NOMO-1 treated with DMSO at 0.1 percent for 48 hours (cell line): ENCODE data around the gene TTC14.
"Not testable (repeated sequence)": the region's sequence is repeated elsewhere in the genome, so short reads cannot be mapped to it uniquely, and the experiment has no call there.

Experiments used
- DNase-seq: peaks from one replicate; lab custom pipeline; 2025; ENCODE audit not compliant: unreplicated experiment; lab: John Stamatoyannopoulos, UW

TTC14 gene, protein sequence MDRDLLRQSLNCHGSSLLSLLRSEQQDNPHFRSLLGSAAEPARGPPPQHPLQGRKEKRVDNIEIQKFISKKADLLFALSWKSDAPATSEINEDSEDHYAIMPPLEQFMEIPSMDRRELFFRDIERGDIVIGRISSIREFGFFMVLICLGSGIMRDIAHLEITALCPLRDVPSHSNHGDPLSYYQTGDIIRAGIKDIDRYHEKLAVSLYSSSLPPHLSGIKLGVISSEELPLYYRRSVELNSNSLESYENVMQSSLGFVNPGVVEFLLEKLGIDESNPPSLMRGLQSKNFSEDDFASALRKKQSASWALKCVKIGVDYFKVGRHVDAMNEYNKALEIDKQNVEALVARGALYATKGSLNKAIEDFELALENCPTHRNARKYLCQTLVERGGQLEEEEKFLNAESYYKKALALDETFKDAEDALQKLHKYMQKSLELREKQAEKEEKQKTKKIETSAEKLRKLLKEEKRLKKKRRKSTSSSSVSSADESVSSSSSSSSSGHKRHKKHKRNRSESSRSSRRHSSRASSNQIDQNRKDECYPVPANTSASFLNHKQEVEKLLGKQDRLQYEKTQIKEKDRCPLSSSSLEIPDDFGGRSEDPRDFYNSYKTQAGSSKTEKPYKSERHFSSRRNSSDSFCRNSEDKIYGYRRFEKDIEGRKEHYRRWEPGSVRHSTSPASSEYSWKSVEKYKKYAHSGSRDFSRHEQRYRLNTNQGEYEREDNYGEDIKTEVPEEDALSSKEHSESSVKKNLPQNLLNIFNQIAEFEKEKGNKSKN

GRCh38 chr3:180601688-180602666 lies at the start of gene TTC14:
TTC14 (plus strand) TSS chr3:180602163; CDS start chr3:180602262, 99 bp downstream.
- DNase-seq = peak; percentile 99

DNA sequence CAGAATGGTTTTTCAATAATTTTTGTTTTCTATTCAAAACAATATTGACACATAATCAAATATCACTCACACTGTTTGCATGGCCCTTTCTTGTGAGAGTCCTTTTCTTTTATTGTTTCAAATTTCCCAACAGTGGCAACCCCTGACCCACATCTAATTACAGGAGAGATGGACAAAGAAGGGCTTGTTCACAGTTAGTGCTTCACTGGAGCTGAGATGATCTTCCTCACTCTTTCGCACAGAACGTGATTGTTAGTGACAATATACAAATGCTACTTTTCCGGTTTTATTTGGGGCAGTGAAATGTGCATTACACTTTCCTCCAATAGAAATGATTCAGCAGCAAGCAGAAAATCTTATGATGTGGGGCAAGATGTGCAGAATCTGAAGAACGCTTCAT lies 38.6 kb upstream of the TTC14 start:
- DNase-seq = no peak

DNA sequence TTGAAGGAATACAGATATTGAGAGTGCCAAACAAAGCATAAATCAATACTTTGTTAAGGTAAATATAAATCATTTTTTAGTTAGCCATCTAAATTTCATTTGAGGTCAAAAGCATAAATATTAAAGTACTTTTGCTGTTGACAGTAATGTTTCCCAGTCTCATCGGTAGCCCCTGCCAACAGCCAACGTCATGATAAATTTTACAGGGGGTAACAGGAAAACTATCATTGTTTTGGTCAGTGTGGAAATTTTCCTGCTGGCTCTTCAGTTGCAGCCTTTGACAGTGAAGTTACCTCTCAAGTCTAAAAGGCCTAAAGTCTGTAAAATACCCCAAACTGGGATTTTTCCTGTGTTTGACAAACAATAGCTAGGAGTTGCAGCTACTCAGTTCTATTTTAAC lies 37.3 kb upstream of the TTC14 start:
- DNase-seq = no peak

DNA sequence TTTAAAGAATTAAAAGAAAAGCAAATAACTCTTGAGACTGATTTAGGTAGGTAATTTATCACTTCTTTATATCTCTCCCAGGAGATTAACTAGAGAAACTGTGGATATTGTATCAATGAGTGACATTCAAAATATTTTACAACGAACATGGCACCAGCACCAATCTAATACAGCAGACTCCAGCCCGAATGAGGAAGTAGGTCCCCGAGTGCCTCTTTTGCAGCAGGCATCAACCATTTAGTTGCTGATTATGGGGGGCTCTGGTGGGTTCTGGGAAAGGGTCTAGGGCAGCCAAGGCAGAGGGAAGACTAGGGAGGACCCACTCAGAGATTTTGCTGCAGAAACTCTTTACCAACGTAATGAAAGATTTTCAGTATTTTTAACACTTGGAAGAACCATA lies 31.7 kb upstream of the TTC14 start:
- DNase-seq = peak; percentile 61

DNA sequence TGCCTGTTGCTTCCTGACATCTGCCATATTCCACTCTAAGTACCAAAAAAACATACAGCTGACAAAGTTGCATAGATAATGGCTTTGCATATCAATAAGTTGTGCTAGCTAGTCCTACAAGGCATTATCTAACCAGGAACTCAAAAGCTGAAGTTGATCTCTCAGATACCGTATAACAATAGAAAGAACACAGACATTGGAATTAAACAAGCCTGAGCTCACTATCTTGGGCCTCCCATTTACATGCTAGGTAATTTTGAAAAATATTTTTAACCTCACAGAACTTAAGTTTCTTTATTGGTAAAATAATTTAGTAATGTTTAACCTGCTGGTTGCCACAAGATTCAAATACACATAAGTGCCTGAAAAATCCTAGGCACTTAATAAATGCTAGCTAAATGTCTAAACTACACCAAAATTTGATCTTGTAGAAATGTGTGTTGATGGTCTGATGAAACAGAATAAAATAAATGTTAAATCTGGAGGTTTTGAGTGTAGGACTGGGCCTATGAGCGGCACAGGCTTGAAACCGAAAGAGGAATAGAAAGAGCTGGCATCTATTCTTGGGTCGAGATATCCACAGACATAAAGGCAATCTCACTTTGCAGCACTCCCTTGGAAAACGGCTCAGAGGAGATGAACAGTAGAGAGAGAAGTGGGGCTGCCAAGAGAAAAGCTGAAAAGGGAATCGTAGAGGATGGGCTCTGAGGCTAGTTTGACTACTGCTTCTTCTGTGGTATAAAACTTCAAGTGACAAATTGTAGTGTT lies 29.9 kb upstream of the TTC14 start:
- peak; percentile 87 for DNase-seq

DNA sequence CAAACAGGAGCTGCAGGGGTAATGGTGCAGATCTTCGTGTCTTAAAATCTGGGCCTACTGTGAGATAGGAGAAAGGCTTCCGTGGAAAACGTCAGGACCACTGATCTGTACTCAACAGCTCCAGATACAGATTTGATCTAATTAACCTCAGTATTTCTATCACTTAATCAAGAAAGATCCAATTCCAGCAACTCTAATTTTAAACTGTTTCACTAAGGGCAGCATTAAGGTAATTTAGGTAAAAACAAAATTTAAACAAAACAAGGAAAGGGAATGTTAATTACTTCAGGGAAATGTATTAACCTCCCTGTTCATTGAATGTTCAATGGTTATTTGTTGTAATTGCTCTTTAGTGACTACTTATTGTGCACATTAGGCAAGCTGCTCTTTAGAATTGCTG lies 26.4 kb upstream of the TTC14 start:
- no peak for DNase-seq

GRCh38 chr3:180580934-180581333 lies 21.0 kb upstream of the TTC14 start:
- no peak for DNase-seq

DNA sequence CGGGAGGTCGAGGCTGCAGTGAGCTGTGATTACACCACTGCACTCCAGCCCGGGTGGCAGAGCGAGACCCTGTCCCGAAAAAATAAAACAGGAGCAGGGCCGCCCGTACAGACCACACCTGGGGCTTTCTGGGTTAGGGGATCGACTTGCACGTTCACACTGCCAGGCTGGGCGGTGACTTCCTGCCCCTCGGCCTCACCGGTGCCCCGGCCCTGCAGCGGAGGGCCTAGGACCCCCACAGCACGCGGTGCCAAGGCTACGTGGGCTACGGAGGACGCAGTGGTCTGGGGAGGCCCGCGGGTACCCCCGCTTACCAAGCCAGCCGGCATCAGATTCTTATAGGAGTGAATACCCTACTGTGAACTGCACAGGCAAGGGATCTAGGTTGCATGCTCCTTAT lies 11.6 kb upstream of the TTC14 start:
- DNase-seq = no peak

DNA sequence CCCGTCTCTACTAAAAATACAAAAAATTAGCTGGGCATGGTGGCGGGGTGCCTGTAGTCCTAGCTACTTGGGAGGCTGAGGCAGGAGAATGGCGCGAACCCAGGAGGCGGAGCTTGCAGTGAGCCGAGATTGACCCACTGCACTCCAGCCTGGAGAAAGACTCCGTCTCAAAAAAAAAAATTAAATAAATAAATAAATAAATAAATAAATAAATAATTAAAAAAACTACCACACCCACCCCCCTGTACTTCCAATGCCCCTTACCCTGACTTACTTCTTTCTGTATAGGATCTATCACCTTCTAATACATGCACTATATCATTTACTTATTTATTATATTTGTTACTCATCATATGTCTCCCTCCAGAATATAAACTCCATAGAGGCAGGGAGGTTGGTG lies 8.3 kb upstream of the TTC14 start:
- DNase-seq = not testable (repeated sequence)

DNA sequence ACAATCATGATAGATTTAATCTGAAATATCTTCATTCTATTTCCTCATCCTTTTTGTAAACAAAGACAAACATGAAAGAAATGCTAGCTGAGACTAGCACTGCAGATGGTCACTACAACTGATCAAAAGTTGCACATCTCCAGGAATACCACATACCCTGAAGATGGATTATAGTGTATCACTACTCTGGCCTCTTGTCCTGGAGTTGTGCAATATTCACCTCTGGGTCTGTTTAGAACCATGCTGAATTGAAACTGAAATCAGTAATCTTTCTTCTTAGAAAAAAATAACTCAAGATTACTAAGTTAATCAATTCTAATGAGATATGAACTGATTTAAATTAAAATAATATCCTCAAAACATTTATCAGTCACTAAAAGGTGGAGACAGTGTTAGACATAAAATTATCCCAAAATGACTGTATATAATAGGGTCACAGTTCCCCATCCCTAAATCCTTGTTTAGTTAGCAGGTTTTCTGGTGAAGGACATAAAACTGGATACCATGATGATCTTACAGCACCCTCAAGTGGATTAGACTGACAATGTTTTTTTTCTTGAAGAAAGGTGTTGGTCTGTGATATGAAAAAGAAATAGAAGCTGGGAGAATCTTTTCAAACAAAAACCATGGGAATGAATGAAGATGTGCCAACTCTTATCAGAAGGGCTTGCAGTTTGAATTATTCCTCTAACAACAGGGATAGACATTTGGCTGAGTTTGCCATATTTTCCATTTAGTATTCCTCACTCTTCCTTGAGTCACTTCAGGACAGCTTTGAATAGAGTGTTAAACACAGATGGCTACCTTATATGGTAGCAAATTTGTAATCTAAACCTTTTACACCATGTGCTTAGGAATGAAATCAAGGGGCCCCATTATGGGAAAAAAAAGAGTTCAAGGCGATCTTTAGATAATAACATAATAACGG lies 7.1 kb upstream of the TTC14 start:
- DNase-seq = peak; percentile 62

GRCh38 chr3:180595559-180595935 lies 6.4 kb upstream of the TTC14 start:
- no peak for DNase-seq

GRCh38 chr3:180600473-180600872 lies 1.5 kb upstream of the TTC14 start:
- DNase-seq = no peak

GRCh38 chr3:180611006-180611405 lies 9.0 kb downstream of the TTC14 start:
- no peak for DNase-seq

GRCh38 chr3:180612364-180612763 lies 10.4 kb downstream of the TTC14 start:
- no peak for DNase-seq

DNA sequence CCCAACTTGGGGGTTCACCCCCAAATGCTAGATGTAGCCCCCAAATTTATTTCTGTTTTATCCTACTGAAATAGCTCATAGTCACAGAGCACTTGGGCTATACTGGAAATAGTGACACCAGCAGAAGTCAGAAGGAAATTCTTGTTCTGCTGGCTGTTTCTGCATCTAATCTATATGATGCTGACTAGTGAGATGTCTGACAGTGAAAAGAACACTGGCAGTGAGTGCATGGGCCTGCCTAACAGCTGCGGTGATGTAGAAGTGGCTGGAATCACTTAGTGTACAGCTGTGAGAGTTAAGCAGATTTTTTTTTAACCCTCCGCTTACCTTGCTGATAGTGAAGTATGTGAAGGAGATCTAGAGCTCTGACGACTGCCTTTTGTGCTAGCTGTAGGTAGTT lies 14.0 kb downstream of the TTC14 start:
- no peak for DNase-seq

DNA sequence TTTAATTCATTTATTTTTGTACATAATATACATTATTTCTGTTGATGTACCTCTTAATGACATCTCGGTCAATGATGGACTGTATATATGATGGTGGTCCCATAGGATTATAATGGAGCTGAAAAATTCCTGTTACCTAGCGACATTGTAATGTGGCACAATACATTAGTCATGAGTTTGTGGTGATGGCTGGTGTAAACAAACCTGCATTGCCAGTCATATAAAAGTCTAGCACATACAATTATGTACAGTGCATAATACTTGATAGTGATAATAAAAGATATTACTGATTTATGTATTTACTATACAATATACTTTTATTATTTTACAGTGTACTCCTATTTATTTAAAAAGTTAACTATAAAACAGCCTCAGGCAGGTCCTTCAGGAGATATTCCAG lies 15.1 kb downstream of the TTC14 start:
- DNase-seq = no peak

GRCh38 chr3:180618563-180618962 lies 16.6 kb downstream of the TTC14 start:
- DNase-seq = not testable (repeated sequence)

- no peak for DNase-seq
Measured at GRCh38 chr3:180619723-180620122, 17.8 kb downstream of the TTC14 start.

GRCh38 chr3:180624714-180625113 lies 22.8 kb downstream of the TTC14 start:
- no peak for DNase-seq
